NCI-H1436 treated with DMSO at 0.1 percent for 48 hours (cell line): ENCODE results near the gene STT3A.

Source experiments
- DNase-seq: peaks from one replicate; lab custom pipeline; 2025; lab: John Stamatoyannopoulos, UW

STT3A gene

DNA sequence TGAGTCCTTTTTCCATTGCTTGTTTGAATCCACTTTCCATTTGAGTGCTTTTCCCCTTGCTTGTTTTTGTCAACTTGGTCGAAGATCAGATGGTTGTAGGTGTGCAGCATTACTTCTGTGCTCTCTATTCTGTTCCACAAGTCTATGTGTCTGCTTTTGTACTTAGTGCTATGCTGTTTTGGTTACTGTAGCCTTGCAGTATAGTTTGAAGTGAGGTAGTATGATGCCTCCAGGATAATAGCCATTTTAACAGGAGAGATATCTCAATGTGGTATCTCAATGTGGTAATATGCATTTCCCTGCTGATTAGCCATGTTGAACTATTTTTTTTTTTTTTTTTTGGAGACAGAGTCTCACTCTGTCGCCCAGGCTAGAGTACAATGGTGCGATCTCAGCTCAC lies 71.3 kb downstream of the STT3A start:
- no peak for DNase-seq

DNA sequence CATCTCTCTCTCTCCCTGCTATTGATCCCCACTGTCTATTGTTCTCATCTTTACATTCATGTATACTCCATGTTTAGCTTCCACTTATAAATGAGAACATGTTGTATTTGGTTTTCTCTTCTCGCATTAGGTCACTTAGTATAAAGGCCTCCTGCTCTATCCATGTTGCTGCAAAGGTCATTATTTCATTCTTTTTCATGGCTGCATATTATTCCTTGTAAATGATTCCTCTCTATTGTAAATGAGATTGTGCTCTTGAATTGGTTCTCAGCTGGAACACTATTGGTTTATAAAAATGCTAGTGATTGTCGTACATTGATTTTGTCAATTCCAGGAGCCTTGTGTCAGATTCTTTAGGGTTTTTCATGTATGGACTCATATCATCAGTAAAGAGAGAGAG lies 74.5 kb downstream of the STT3A start:
- DNase-seq = no peak

DNA sequence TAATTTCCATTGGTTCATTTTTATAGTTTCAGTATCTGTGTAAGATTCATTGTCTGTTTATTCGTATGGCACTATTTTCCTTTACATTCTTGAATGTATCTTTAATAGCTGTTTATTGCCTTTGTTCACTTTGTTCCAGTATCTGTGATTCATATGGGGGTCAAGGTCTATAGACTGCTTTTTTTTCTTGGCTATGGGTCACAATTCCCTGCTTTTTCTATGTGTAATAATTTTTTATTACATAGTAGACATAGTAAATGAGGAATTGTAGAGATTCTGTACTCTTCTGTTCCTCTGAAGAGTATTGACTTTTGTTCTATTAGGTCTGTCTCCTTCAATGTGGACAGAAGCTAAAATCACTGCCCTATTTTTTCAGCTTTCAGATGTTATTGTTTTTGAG lies 77.5 kb downstream of the STT3A start:
- no peak for DNase-seq

DNA sequence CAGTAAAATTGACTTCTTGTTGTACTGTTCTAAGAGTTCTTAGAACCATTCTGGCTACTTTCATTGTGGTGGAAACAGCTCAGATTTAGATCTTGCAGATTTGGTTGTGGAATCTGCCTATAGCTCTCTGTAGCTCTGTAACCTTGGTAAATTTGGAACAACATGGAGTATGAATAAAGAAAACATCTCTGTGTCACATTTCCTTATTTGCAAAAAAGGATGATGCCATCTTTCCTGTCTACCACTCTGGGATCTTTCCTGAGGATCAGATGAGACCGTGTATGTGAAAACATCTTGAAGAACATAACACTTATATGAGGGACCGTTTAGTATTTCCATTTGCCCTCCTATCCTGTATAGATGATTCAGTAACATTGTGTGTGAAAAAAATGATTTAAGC lies 78.9 kb downstream of the STT3A start:
- no peak for DNase-seq
